ENCODE measurements around the gene NANOS3.
A peak's percentile ranks its signal among the peaks of the same experiment; 100 is the strongest.

The NANOS3 gene

GRCh38 chr19:13847407-13848339 is 29.3 kb upstream of the NANOS3 start:
- TF ChIP-seq, protein P1, sequence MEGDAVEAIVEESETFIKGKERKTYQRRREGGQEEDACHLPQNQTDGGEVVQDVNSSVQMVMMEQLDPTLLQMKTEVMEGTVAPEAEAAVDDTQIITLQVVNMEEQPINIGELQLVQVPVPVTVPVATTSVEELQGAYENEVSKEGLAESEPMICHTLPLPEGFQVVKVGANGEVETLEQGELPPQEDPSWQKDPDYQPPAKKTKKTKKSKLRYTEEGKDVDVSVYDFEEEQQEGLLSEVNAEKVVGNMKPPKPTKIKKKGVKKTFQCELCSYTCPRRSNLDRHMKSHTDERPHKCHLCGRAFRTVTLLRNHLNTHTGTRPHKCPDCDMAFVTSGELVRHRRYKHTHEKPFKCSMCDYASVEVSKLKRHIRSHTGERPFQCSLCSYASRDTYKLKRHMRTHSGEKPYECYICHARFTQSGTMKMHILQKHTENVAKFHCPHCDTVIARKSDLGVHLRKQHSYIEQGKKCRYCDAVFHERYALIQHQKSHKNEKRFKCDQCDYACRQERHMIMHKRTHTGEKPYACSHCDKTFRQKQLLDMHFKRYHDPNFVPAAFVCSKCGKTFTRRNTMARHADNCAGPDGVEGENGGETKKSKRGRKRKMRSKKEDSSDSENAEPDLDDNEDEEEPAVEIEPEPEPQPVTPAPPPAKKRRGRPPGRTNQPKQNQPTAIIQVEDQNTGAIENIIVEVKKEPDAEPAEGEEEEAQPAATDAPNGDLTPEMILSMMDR (IDR thresholded peaks at IDR 0.05; ENCODE audit: insufficient read depth, low read length, poor library complexity, severe bottlenecking) = peak; percentile 9

GRCh38 chr19:13848340-13848677 is 28.6 kb upstream of the NANOS3 start:
- TF ChIP-seq, protein P1 (IDR thresholded peaks at IDR 0.05; ENCODE audit: insufficient read depth, low read length, poor library complexity, severe bottlenecking) = no peak
- no peak for DNase-seq (ENCODE audit: extremely low read depth, insufficient read length)
- H3K27me3 ChIP-seq (replicated peaks; ENCODE audit: control insufficient read depth, insufficient read depth, low read length) = no peaks in the 10 kb centered on the region

More at GRCh38 chr19:13847407-13848339, 29.3 kb upstream of the NANOS3 start:
- peak; percentile 81 for DNase-seq (ENCODE audit: extremely low read depth, insufficient read length)
- Histone ChIP-seq H3K27me3 (replicated peaks; ENCODE audit: control insufficient read depth, insufficient read depth, low read length) (no peaks in the 10 kb centered on the region), H3K4me3 (replicated peaks; ENCODE audit: low read depth, low read length) (peak overlapping the region; percentile 65), H3K36me3 (ENCODE audit: control insufficient read depth, insufficient read depth, low read length) (no peaks in the 10 kb centered on the region)

DNA sequence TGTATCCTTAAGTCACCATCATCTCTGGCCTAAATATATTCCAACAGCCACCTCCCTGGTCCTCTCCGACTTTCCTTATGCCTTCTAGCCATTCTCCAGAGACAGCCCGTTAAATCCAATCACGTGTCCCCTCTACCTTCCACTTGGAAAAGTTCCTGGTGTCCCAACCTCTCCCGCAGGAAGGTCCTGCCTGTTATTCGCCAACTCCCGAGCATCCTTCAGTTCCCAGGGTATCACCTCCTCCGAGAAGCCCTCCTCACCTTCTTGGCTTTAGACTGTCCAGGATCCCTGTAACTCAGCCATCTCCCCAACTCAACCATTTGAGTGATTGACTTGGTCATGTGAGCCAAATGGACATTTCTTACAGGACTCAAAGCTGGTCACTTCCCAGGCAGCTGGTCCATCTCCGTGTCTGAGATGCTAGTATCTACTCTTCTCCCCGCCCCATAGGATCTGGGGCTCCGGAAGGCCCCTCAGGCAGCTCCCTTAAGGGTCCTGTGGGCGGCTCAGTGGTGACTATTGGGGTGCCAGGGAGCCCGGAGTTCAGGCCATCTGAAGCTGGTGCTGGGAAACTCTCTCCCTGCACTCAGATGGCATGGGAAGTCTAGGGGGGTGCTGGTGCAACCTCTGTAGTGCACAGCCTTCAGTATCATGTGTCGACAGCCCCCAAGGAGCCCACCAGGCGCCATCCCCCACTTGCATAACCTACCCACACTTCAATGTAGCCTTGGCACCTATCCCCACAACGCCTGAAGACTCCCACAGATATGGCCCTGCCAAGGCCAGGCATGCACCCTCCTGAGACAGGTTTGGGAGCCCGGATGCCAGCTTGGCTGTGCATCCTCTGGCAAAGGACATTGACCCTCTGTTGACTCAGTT is 27.9 kb upstream of the NANOS3 start:
- TF ChIP-seq, protein P1 (IDR thresholded peaks at IDR 0.05; ENCODE audit: insufficient read depth, low read length, poor library complexity, severe bottlenecking) = no peak
- no peak overlapping the region for H3K4me3 ChIP-seq (replicated peaks; ENCODE audit: low read depth, low read length)
- DNase-seq (ENCODE audit: extremely low read depth, insufficient read length) = no peak
- H3K36me3 ChIP-seq (ENCODE audit: control insufficient read depth, insufficient read depth, low read length) = no peaks in the 10 kb centered on the region
- H3K27me3 ChIP-seq (replicated peaks; ENCODE audit: control insufficient read depth, insufficient read depth, low read length) = no peaks in the 10 kb centered on the region

More at GRCh38 chr19:13848340-13848677, 28.6 kb upstream of the NANOS3 start:
- no peak overlapping the region for H3K4me3 ChIP-seq (replicated peaks; ENCODE audit: low read depth, low read length)
- H3K36me3 ChIP-seq (ENCODE audit: control insufficient read depth, insufficient read depth, low read length) = no peaks in the 10 kb centered on the region

GRCh38 chr19:13849991-13850909 is 26.7 kb upstream of the NANOS3 start:
- no peaks in the 10 kb centered on the region for H3K27me3 ChIP-seq (replicated peaks; ENCODE audit: control insufficient read depth, insufficient read depth, low read length)
- no peaks in the 10 kb centered on the region for H3K36me3 ChIP-seq (ENCODE audit: control insufficient read depth, insufficient read depth, low read length)
- peak; percentile 65 for DNase-seq (ENCODE audit: extremely low read depth, insufficient read length)
- no peak overlapping the region; the same call in 1 of the 2 replicates for H3K4me3 ChIP-seq (replicated peaks; ENCODE audit: low read depth, low read length)
- TF ChIP-seq, protein P1 (IDR thresholded peaks at IDR 0.05; ENCODE audit: insufficient read depth, low read length, poor library complexity, severe bottlenecking) = no peak
